Sigmoid colon (tissue), 3 donors: ENCODE data around the gene FILIP1L.

ENCODE experiments used
- POLR2A ChIP-seq, 2 donors: fragments of 450-650 bp; IDR thresholded peaks; one replicate each; pipeline ENCODE4 v1.6.1; 2016; ENCODE audit warnings: antibody characterized with exemption in 2 of 2, mild to moderate bottlenecking in 2 of 2, moderate library complexity in 2 of 2
- TF ChIP-seq, protein P1 (sequence below), 4 experiments: fragments of 450-650 bp in 3 of 4; fragments of 200-600 bp in 1 of 4; IDR thresholded peaks; one replicate each; pipeline ENCODE4 v1.5.1; 2016 to 2019; ENCODE audit warnings: antibody characterized with exemption in 4 of 4, mild to moderate bottlenecking in 3 of 4, moderate library complexity in 2 of 4

DNA sequence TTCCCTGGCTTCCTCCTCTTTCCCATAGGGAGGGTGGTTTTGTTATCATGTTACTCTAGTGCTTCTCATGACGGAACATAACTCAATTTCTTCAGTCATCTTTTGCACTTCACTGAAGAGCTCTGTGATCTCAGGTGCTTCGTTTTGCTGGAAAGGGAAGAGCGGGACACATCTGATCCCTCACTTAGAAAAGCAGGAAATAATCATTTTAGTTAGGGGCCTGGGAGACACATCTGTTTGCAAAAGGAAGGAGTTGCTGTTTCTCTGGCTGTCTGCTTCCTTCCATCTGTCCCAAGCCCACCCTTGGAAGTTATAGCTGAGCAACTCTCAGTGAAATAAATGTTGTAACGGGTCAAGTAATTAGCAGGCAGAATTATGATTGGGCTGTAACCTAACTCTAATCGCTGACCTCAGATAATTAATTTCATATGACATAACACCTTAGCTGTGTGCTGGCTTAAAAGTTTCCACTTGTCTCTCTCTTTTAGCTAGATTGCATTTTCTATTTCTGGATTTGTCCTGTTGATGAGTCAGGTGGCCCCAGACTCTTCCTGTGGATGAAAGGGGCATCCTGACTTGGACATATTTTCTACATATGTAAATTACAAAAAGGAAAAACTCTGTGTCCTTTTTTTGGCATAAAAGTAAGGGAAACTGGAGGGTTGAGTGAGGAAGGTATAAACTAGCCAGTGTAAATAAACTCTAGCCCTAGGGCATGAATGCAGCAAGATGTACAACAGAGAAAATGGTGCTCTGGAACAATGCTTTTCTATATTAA lies 11.0 kb upstream of the FILIP1L start:
- TF ChIP-seq, protein P1, sequence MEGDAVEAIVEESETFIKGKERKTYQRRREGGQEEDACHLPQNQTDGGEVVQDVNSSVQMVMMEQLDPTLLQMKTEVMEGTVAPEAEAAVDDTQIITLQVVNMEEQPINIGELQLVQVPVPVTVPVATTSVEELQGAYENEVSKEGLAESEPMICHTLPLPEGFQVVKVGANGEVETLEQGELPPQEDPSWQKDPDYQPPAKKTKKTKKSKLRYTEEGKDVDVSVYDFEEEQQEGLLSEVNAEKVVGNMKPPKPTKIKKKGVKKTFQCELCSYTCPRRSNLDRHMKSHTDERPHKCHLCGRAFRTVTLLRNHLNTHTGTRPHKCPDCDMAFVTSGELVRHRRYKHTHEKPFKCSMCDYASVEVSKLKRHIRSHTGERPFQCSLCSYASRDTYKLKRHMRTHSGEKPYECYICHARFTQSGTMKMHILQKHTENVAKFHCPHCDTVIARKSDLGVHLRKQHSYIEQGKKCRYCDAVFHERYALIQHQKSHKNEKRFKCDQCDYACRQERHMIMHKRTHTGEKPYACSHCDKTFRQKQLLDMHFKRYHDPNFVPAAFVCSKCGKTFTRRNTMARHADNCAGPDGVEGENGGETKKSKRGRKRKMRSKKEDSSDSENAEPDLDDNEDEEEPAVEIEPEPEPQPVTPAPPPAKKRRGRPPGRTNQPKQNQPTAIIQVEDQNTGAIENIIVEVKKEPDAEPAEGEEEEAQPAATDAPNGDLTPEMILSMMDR (IDR thresholded peaks at IDR 0.05) = no peak
- TF ChIP-seq POLR2A (IDR thresholded peaks at IDR 0.05) = no peak
